ENCODE measurements around the gene CDK14. TPM values are rescaled to one million over a fixed set of nuclear protein-coding genes. Genes with fewer than 3 reads are reported as not detected.
"Not testable (repeated sequence)": the region's sequence is repeated elsewhere in the genome, so short reads cannot be mapped to it uniquely, and the experiment has no call there.

CDK14 gene
- total RNA-seq, 3 donors from 2014 or later: 0.71 to 1.1 (median 0.95) TPM

DNA sequence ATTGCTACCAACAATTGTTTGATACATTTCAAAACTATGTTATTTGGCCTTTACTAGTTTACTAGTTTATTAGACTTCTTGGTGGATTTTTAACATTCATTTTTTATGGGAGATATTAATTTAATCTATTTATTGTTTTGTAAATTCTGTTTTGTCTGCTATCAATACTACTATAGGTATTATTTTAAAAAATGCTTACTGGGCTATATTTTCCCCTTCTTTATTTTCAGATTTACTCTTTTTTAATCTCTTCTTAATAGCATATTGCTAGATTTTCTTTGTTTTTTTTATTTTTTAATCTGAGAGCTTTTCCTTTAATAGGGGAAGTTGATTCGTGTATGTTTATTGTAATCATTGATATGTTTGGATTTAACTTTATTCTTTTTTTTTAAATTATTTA is 147.5 kb downstream of the CDK14 start:
- no peak overlapping the region for H3K4me3 Mint-ChIP-seq
- H3K4me1 Mint-ChIP-seq (ENCODE audit: low read depth): no peaks in the 10 kb centered on the region
- DNase-seq (no peak), ATAC-seq (no peak)
- H3K27me3 Mint-ChIP-seq (ENCODE audit: low read depth): peaks cover 2% of the 10 kb centered on the region
- H3K36me3 Mint-ChIP-seq (ENCODE audit: insufficient read depth): no peaks in the 10 kb centered on the region
- no peaks in the 10 kb centered on the region for H3K9me3 Mint-ChIP-seq

DNA sequence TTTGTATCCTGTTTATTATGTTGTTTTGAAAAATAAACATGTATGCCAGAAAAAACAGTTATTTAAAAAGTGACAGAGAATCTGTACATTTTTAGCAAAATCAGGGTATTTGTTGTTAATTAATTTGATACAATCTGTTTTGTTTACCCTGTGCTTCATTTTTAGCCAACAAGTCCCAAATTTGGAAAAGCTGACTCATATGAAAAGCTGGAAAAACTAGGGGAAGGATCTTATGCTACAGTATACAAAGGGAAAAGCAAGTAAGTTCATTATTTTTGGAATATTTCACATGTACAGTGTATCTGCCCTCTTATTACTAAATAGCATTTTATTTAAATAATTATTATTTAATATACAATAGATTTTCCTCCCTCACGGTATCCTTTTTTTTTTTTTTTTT is 151.4 kb downstream of the CDK14 start:
- Mint-ChIP-seq H3K9me3 (peaks cover 3% of the 10 kb centered on the region), H3K4me1 (ENCODE audit: low read depth) (no peaks in the 10 kb centered on the region), H3K27me3 (ENCODE audit: low read depth) (peaks cover 2% of the 10 kb centered on the region), H3K36me3 (ENCODE audit: insufficient read depth) (no peaks in the 10 kb centered on the region), H3K4me3 (no peak overlapping the region)
- DNase-seq (no peak), ATAC-seq (no peak)

DNA sequence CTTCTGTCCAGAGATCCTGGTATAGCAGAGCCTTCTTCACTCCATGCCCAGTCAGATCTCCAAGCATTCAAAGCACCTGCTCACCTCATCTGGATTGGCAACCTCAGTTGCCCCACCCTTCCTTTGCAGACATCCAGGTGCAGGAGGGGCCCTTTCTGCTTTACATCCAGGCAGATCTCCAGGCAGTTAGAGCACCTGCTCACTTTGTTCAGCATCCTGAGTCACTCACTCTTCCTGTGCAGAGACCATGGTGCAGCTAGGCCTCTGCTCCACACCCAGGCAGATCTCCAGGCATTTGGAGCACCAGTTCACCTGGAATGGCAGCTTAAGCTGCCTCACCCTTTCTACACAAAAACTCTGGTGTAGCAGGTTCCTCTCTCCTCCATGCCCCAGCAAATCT is 153.1 kb downstream of the CDK14 start:
- Mint-ChIP-seq H3K27me3 (ENCODE audit: low read depth) (peaks cover 2% of the 10 kb centered on the region), H3K4me1 (ENCODE audit: low read depth) (no peaks in the 10 kb centered on the region), H3K9me3 (peaks cover 3% of the 10 kb centered on the region), H3K36me3 (ENCODE audit: insufficient read depth) (no peaks in the 10 kb centered on the region), H3K4me3 (no peak overlapping the region)
- DNase-seq: no peak
- no peak for ATAC-seq

DNA sequence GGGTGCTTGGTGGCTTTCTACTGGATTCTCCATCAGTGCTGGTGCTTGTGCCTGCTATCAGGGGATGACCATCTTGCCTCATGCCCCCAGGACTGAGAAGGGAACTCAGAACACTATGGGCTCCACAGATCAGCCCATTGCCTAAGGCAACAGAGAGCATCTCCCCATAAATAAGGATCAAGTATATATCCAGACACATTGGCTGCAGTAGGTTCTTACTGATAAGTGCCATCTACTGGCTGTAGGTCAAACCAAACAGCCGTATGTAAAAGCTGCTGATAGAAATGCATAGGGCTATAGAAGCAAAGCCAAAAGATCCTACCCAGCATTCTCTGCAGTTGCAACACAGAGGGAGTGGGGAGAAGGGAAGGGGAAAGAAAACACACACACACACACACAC is 153.7 kb downstream of the CDK14 start:
- no peak for ATAC-seq
- no peak overlapping the region for H3K4me3 Mint-ChIP-seq
- H3K4me1 Mint-ChIP-seq (ENCODE audit: low read depth): no peaks in the 10 kb centered on the region
- H3K27me3 Mint-ChIP-seq (ENCODE audit: low read depth): peaks cover 2% of the 10 kb centered on the region
- H3K9me3 Mint-ChIP-seq: peaks cover 3% of the 10 kb centered on the region
- DNase-seq: no peak
- no peaks in the 10 kb centered on the region for H3K36me3 Mint-ChIP-seq (ENCODE audit: insufficient read depth)

DNA sequence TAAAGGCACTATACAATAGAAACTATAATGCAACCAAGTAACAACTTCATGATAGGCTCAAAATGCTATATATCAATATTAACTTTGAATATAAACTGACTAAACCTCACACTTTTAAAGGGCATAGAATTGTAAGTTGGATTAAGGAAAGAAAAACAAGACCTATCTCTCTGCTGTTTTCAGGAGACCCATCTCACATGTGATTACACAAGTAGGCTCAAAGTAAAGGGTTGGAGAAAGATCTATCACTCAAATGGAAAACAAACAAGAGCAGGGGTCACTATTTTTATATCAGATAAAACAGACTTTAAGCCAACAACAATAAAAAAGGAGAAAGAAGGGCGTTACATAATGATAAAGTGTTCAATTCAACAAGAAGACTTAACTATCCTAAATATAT is 155.5 kb downstream of the CDK14 start:
- H3K4me3 Mint-ChIP-seq: no peak overlapping the region
- H3K4me1 Mint-ChIP-seq (ENCODE audit: low read depth): no peaks in the 10 kb centered on the region
- H3K27me3 Mint-ChIP-seq (ENCODE audit: low read depth): no peaks in the 10 kb centered on the region
- peaks cover 3% of the 10 kb centered on the region for H3K9me3 Mint-ChIP-seq
- H3K36me3 Mint-ChIP-seq (ENCODE audit: insufficient read depth): no peaks in the 10 kb centered on the region
- ATAC-seq (no peak), DNase-seq (no peak)

DNA sequence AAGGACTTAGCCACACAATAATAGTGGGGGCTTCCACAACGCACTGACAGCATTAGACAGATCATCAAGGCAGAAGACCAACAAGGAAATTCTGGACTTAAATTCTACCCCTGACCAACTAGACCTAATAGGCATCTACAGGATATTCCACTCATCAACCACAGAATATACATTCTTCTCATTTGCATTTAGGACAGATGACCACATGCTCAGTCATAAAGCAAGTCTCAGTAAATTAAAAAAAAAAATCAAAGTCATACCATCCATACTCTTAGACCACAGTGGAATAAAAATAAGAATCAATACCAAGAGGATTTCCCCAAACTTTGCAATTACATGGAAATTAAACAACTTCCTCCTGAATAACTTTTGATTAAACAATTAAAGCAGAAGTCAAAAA is 155.9 kb downstream of the CDK14 start:
- ATAC-seq: no peak
- DNase-seq: no peak
- Mint-ChIP-seq H3K4me3 (no peak overlapping the region), H3K4me1 (ENCODE audit: low read depth) (no peaks in the 10 kb centered on the region), H3K36me3 (ENCODE audit: insufficient read depth) (no peaks in the 10 kb centered on the region), H3K27me3 (ENCODE audit: low read depth) (no peaks in the 10 kb centered on the region), H3K9me3 (peaks cover 3% of the 10 kb centered on the region)

DNA sequence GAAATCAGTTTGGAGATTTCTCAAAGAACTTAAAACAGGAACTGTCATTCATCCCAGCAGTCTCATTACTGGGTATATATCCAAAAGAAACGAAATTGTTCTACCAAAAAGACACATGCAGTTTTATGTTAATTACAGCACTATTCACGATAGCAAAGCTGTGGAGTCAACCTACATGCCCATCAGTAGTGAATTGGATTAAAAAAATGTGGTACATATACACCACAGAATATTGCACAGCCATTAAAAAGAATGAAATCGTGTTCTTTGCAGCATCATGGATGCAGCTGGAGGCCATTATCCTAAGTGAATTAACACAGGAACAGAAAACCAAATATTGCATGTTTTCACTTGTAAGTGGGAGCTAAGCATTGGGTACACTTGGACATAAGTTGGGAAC is 158.9 kb downstream of the CDK14 start:
- Mint-ChIP-seq H3K4me1 (ENCODE audit: low read depth) (no peaks in the 10 kb centered on the region), H3K36me3 (ENCODE audit: insufficient read depth) (no peaks in the 10 kb centered on the region)

DNA sequence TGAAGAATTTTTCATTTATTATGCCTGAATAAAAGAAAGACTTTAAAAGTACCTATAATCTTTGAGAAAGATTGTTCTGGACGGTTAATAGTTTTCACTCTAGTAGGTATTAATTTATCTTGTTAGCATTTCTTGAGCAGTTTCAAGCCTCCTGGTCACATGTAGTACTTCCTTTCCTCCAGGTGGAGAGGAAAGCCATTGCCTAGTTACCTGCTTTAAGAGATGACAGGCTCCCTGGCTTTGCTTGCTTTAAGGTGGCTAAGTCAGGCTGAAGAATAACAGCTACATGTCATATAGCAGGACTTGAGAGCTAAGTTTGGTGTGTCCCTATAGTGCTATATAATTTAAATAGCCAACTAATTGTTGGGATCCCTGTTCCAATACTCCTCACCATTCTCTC is 160.2 kb downstream of the CDK14 start:
- H3K36me3 Mint-ChIP-seq (ENCODE audit: insufficient read depth): no peaks in the 10 kb centered on the region
- no peaks in the 10 kb centered on the region for H3K27me3 Mint-ChIP-seq (ENCODE audit: low read depth)
- H3K4me1 Mint-ChIP-seq (ENCODE audit: low read depth): no peaks in the 10 kb centered on the region
- DNase-seq (no peak), ATAC-seq (no peak)
- no peak overlapping the region for H3K4me3 Mint-ChIP-seq
- H3K9me3 Mint-ChIP-seq: peaks cover under 1% of the 10 kb centered on the region

More for the DNA sequence above, 158.9 kb downstream of the CDK14 start:
- DNase-seq: no peak
- no peak for ATAC-seq
- Mint-ChIP-seq H3K9me3 (peaks cover 3% of the 10 kb centered on the region), H3K4me3 (no peak overlapping the region), H3K27me3 (ENCODE audit: low read depth) (no peaks in the 10 kb centered on the region)

DNA sequence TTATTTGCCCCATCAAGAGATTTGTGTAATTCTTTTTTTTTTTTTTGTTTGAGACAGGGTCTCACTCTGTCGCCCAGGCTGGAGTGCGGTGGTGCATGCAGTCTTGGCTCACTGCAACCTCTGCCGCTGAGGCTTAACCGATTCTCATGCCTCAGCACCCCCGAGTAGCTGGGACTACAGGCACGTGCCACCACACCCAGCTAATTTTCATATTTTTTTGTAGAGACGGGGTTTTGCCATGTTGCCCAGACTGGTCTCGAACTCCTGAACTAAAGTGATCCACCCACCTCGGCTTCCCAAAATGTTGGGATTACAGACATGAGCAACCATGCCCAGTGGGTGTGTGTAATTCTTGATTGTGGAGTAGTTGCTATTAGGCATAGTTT is 161.4 kb downstream of the CDK14 start:
- H3K4me3 Mint-ChIP-seq; H3K9me3 Mint-ChIP-seq; H3K27me3 Mint-ChIP-seq (ENCODE audit: low read depth); H3K36me3 Mint-ChIP-seq (ENCODE audit: insufficient read depth); ATAC-seq; DNase-seq; H3K4me1 Mint-ChIP-seq (ENCODE audit: low read depth): not testable (repeated sequence)

DNA sequence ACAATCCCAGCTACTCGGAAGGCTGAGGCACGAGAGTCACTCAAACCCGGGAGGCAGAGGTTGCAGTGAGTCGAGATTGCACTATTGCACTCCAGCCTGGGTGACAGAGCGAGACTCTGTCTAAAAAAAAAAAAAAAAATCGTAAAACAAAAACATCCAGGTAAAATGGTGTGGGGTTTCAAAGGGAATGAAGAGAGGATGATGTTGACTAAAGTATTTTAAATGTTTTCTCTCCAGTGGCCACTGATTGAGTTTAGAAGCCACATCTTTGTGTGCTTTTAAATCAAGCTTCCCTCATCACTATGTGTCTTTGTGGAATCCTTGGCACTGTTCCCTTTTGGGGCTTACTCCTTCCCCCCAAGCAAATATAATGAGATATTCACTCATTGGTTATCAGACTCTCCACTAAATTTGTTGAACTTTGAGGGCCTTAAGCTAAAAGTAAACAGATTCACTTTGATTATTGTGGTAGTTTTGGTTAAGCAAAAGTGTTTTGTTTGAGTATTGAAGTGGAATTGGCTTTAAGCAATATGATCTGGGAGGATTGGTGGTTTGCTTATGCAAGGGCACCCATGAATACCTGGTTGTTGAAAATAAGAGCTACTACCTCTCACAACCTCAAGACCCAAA is 162.9 kb downstream of the CDK14 start:
- DNase-seq (no peak), ATAC-seq (no peak)
- Mint-ChIP-seq H3K4me3 (no peak overlapping the region), H3K27me3 (ENCODE audit: low read depth) (no peaks in the 10 kb centered on the region), H3K9me3 (no peaks in the 10 kb centered on the region), H3K4me1 (ENCODE audit: low read depth) (no peaks in the 10 kb centered on the region), H3K36me3 (ENCODE audit: insufficient read depth) (no peaks in the 10 kb centered on the region)

DNA sequence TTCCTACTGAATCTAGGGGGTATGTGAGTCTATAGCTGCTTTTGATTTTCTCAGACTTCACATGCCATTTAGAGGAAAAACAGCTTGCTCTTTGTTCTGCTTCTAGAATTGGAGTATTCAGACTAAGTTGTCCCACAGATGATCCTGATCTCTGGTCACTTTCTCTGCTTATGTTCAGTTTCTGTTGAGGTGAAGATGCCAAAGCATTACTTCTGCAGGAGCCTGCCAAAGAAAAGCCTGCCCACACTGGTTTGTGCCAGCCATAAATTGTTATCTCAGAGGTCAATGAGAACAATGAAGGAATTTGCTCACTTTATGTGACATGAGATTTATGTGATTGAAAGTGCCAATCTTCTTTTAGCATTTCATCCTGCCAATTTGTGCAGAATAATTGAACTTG is 163.6 kb downstream of the CDK14 start:
- H3K9me3 Mint-ChIP-seq: no peaks in the 10 kb centered on the region
- H3K4me3 Mint-ChIP-seq: no peak overlapping the region
- H3K36me3 Mint-ChIP-seq (ENCODE audit: insufficient read depth): no peaks in the 10 kb centered on the region
- ATAC-seq (no peak), DNase-seq (no peak)
- no peaks in the 10 kb centered on the region for H3K4me1 Mint-ChIP-seq (ENCODE audit: low read depth)
- no peaks in the 10 kb centered on the region for H3K27me3 Mint-ChIP-seq (ENCODE audit: low read depth)

DNA sequence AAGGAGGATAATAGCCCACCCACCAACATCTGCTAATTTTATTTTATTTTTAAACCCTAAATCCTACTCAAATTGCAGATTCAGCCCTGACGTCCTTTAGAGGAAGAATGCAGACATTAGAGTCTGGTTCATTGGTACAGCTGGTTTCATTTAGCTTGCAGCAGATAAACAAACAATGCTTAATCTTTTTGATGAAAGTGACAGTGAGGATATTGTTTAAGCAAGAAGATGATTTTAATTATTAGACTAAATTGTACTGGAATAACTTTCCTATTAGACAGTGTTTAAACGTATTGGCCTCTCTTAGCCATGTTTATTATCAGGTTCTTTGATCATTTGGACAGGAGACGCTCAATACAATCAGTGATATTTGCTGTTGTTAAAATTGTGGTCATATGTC is 164.8 kb downstream of the CDK14 start:
- Mint-ChIP-seq H3K27me3 (ENCODE audit: low read depth) (no peaks in the 10 kb centered on the region), H3K4me3 (no peak overlapping the region), H3K36me3 (ENCODE audit: insufficient read depth) (no peaks in the 10 kb centered on the region), H3K9me3 (no peaks in the 10 kb centered on the region), H3K4me1 (ENCODE audit: low read depth) (no peaks in the 10 kb centered on the region)
- ATAC-seq (no peak), DNase-seq (no peak)

DNA sequence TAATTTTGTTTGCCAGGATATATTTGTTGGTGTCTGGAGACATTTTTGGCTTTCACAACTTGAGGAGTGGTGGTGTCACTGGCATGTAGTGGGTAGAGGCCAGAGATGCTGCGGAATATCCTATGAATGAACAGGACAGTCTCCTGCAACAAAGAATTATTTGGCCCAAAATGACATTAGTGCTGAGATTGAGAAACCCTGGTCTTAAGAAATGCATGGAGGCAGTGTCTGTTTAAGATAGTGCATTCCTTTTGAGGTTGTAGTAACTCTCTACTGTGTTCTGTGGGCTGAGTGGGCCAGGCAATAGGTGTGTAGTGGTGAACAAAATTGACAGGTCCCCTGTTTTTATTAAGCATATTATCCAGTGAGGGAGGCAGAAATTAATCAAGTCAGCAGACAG is 165.5 kb downstream of the CDK14 start:
- H3K36me3 Mint-ChIP-seq (ENCODE audit: insufficient read depth): no peaks in the 10 kb centered on the region
- H3K27me3 Mint-ChIP-seq (ENCODE audit: low read depth): no peaks in the 10 kb centered on the region
- H3K4me1 Mint-ChIP-seq (ENCODE audit: low read depth): no peaks in the 10 kb centered on the region

DNA sequence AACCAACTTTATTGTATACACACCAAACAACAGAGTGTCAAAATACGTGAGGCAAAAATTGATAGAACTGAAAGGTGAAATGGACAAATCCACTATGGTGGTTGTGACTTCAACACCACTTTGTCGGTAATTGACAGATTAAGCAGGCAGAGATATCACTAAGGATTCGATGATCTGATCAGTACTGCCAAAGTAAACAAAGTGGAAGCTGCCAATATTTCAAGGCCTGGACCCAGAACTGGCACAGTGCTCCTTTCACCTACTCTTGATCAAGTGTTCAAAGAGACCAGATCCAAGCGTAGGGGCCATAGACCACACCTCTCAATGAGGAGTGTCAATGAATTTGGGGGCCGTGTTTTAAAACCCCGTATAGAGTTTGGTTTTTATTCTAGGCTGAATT is 167.0 kb downstream of the CDK14 start:
- ATAC-seq (no peak), DNase-seq (no peak)
- Mint-ChIP-seq H3K4me1 (ENCODE audit: low read depth) (no peaks in the 10 kb centered on the region), H3K27me3 (ENCODE audit: low read depth) (no peaks in the 10 kb centered on the region), H3K36me3 (ENCODE audit: insufficient read depth) (no peaks in the 10 kb centered on the region), H3K9me3 (no peaks in the 10 kb centered on the region), H3K4me3 (no peak overlapping the region)

More for the DNA sequence above, 165.5 kb downstream of the CDK14 start:
- ATAC-seq (no peak), DNase-seq (no peak)
- Mint-ChIP-seq H3K9me3 (no peaks in the 10 kb centered on the region), H3K4me3 (no peak overlapping the region)

DNA sequence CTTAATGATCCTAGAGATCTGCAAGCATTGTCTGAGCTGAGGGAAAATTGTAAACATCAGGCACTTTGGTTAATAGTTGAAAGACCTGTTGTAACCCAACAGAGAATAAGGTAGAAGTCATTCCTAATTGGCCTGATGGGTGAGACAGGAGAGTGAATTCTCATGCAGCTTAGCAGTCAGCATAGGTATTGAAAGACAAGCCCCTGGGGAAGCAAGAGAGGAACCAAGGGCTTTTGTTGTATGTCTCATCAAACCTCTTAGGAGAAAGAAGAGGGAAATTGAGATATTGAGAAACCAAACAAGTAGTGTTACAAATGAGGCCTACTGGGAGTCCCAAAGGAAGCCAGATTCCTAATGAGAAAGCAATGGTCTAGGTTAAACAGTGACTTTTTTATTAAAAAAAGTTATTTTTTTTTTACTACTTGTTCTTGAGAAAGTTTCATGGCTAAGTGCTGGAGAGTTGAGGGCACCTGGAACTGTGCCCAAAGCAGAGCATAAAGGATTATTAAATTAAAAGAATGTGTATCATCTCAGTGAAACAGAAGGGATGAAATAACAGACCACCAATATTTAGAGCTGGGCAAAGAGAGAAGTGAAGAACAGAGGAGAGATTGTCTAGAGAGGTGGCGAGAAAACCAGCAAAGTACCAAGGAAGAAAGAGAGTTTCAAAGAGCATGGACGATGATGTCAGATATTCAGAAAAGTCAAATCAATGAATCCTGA is 168.9 kb downstream of the CDK14 start:
- H3K4me3 Mint-ChIP-seq: no peak overlapping the region

More for the DNA sequence above, 168.9 kb downstream of the CDK14 start:
- no peak for ATAC-seq
- no peaks in the 10 kb centered on the region for H3K4me1 Mint-ChIP-seq (ENCODE audit: low read depth)
- H3K36me3 Mint-ChIP-seq (ENCODE audit: insufficient read depth): no peaks in the 10 kb centered on the region
- DNase-seq: no peak
- no peaks in the 10 kb centered on the region for H3K27me3 Mint-ChIP-seq (ENCODE audit: low read depth)
- no peaks in the 10 kb centered on the region for H3K9me3 Mint-ChIP-seq

All from activated T-cell treated with anti-CD3 and anti-CD28 coated beads, Interleukin-2, amount 50 U/mL, for 4 hours (primary cell).